ENCODE measurements around the gene ELP5. TPM values are rescaled to one million over a fixed set of nuclear protein-coding genes. Genes with fewer than 3 reads are reported as not detected.

ELP5 gene
- total RNA-seq, 1 donor from 2014 or later: 47.9 TPM

Other genes starting within 250 kb of the ELP5 start
- 228 TPM for gene RNASEK, start 239.6 kb upstream of the ELP5 start, total RNA-seq
- gene BCL6B, start 229.2 kb upstream of the ELP5 start, total RNA-seq: 6.2 TPM
- 44.4 TPM for gene SLC16A13, start 216.2 kb upstream of the ELP5 start, total RNA-seq
- 4.5 TPM for gene SLC16A11, start 208.1 kb upstream of the ELP5 start, total RNA-seq
- 8.3 TPM for gene CLEC10A, start 172.0 kb upstream of the ELP5 start, total RNA-seq
- 45.5 TPM for gene ASGR2, start 137.4 kb upstream of the ELP5 start, total RNA-seq
- 5.0 TPM for gene ASGR1, start 72.8 kb upstream of the ELP5 start, total RNA-seq
- gene DLG4, start 32.4 kb upstream of the ELP5 start, total RNA-seq: 36.5 TPM
- gene ACADVL, start 32.3 kb upstream of the ELP5 start, total RNA-seq: 914 TPM
- 60.9 TPM for gene DVL2, start 17.7 kb upstream of the ELP5 start, total RNA-seq
- gene PHF23, start 12.8 kb upstream of the ELP5 start, total RNA-seq: 32.3 TPM
- 587 TPM for gene GABARAP, start 9.8 kb upstream of the ELP5 start, total RNA-seq
- gene CTDNEP1, start 481 bp upstream of the ELP5 start, total RNA-seq: 107 TPM
- 248 TPM for gene CLDN7, start 10.3 kb downstream of the ELP5 start, total RNA-seq
- 7.6 TPM for gene SLC2A4, start 29.5 kb downstream of the ELP5 start, total RNA-seq
- 1.4 TPM for gene YBX2, start 42.4 kb downstream of the ELP5 start, total RNA-seq
- 233 TPM for gene EIF5A, start 55.4 kb downstream of the ELP5 start, total RNA-seq
- 71.8 TPM for gene GPS2, start 63.1 kb downstream of the ELP5 start, total RNA-seq
- gene NEURL4, start 77.1 kb downstream of the ELP5 start, total RNA-seq: 50.3 TPM
- 24.2 TPM for gene ACAP1, start 84.3 kb downstream of the ELP5 start, total RNA-seq
- gene KCTD11, start 99.9 kb downstream of the ELP5 start, total RNA-seq: 15.3 TPM
- not detected for gene TMEM95, start 102.9 kb downstream of the ELP5 start, total RNA-seq
- 11.7 TPM for gene TNK1, start 128.9 kb downstream of the ELP5 start, total RNA-seq
- gene PLSCR3, start 142.3 kb downstream of the ELP5 start, total RNA-seq: 39.7 TPM
- 67.5 TPM for gene TMEM256, start 151.9 kb downstream of the ELP5 start, total RNA-seq
- 35.2 TPM for gene NLGN2, start 155.6 kb downstream of the ELP5 start, total RNA-seq
- not detected for gene SPEM1, start 168.1 kb downstream of the ELP5 start, total RNA-seq
- gene SPEM2, start 173.4 kb downstream of the ELP5 start, total RNA-seq: not detected
- gene SPEM3, start 176.6 kb downstream of the ELP5 start, total RNA-seq: not detected
- gene TMEM102, start 183.2 kb downstream of the ELP5 start, total RNA-seq: 14.3 TPM
- gene FGF11, start 187.3 kb downstream of the ELP5 start, total RNA-seq: 2.7 TPM
- gene CHRNB1, start 192.8 kb downstream of the ELP5 start, total RNA-seq: 10.0 TPM
- gene ZBTB4, start 227.4 kb downstream of the ELP5 start, total RNA-seq: 82.8 TPM
- gene SLC35G6, start 229.2 kb downstream of the ELP5 start, total RNA-seq: not detected
- 133 TPM for gene POLR2A, start 232.2 kb downstream of the ELP5 start, total RNA-seq